Liver (tissue), 9 donors: Measurements from ENCODE around the gene KCNQ4. TPM values are rescaled to one million over a fixed set of nuclear protein-coding genes. Genes with fewer than 3 reads are reported as not detected.
A peak's percentile ranks its signal among the peaks of the same experiment; 100 is the strongest.

ENCODE experiments used
- DNase-seq: peaks from one replicate; pipeline ENCODE4 v3.0.0-alpha.2; 2017; ENCODE audit warnings: low spot score
- H3K27ac ChIP-seq, 2 donors: one replicate each; pipeline ENCODE4 v1.7.0; 2013; ENCODE audit warnings: inconsistent platforms in 2 of 2, low read length in 2 of 2, control low read depth in 1 of 2, low read depth in 1 of 2, mild to moderate bottlenecking in 1 of 2
- H3K27me3 ChIP-seq, 4 donors: one replicate each; pipeline versions ENCODE4 v1.6.1 to v1.7.0; 2013; ENCODE audit warnings: low read length in 3 of 4, inconsistent platforms in 1 of 4, mild to moderate bottlenecking in 1 of 4, moderate library complexity in 1 of 4; ENCODE audit not compliant: control insufficient read depth in 4 of 4, insufficient read depth in 4 of 4
- H3K36me3 ChIP-seq, 4 donors: one replicate each; pipeline versions ENCODE4 v1.6.1 to v1.7.0; 2013; ENCODE audit warnings: low read length in 3 of 4, mild to moderate bottlenecking in 3 of 4, low read depth in 1 of 4, moderate library complexity in 1 of 4; ENCODE audit not compliant: control insufficient read depth in 4 of 4, insufficient read depth in 3 of 4
- H3K4me1 ChIP-seq, 4 donors: one replicate each; pipeline versions ENCODE4 v1.6.1 to v1.7.0; 2013; ENCODE audit warnings: low read length in 3 of 4, mild to moderate bottlenecking in 3 of 4, moderate library complexity in 1 of 4; ENCODE audit not compliant: control insufficient read depth in 4 of 4, insufficient read depth in 4 of 4
- H3K4me3 ChIP-seq, 3 donors: one replicate each; pipeline versions ENCODE4 v1.6.1 to v1.7.0; 2013; ENCODE audit warnings: low read length in 3 of 3, control low read depth in 1 of 3, low read depth in 1 of 3, mild to moderate bottlenecking in 1 of 3
- H3K9ac ChIP-seq, 2 donors: one replicate each; pipeline ENCODE4 v1.7.0; 2013; ENCODE audit warnings: low read length in 2 of 2, mild to moderate bottlenecking in 2 of 2, moderate library complexity in 2 of 2, control low read depth in 1 of 2, low read depth in 1 of 2
- H3K9me3 ChIP-seq, 4 donors: one replicate each; pipeline versions ENCODE4 v1.6.1 to v1.7.0; 2013; ENCODE audit warnings: low read length in 3 of 4; ENCODE audit not compliant: control insufficient read depth in 4 of 4
- EGR1 ChIP-seq, 2 donors: IDR thresholded peaks; 2 replicates each; pipeline ENCODE4 v1.6.1; 2016 to 2018; ENCODE audit warnings: antibody characterized with exemption in 2 of 2, low read depth in 2 of 2
- FOXA1 ChIP-seq: IDR thresholded peaks from 2 replicates; pipeline ENCODE4 v1.6.1; 2016; ENCODE audit warnings: antibody characterized with exemption
- FOXA2 ChIP-seq: IDR thresholded peaks from 2 replicates; pipeline ENCODE4 v1.6.1; 2016; ENCODE audit warnings: antibody characterized with exemption
- GABPA ChIP-seq, 2 donors: IDR thresholded peaks in 1 of 2; conservative IDR thresholded peaks in 1 of 2; 2 replicates each; pipeline ENCODE4 v1.6.1; 2016; ENCODE audit warnings: antibody characterized with exemption in 2 of 2, mild to moderate bottlenecking in 1 of 2, moderate library complexity in 1 of 2
- HNF4G ChIP-seq: IDR thresholded peaks from 2 replicates; pipeline ENCODE4 v1.6.1; 2016; ENCODE audit warnings: antibody characterized with exemption
- JUND ChIP-seq, 2 donors: IDR thresholded peaks; 2 replicates each; pipeline ENCODE4 v1.6.1; 2016; ENCODE audit warnings: antibody characterized with exemption in 2 of 2
- NR2F2 ChIP-seq: IDR thresholded peaks from 2 replicates; pipeline ENCODE4 v1.6.1; 2016; ENCODE audit warnings: antibody characterized with exemption
- RAD21 ChIP-seq, 2 donors: IDR thresholded peaks; 2 replicates each; pipeline ENCODE4 v1.6.1; 2016; ENCODE audit warnings: antibody characterized with exemption in 2 of 2, mild to moderate bottlenecking in 2 of 2
- REST ChIP-seq: IDR thresholded peaks from 2 replicates; pipeline ENCODE4 v1.6.1; 2016; ENCODE audit warnings: antibody characterized with exemption, mild to moderate bottlenecking
- SP1 ChIP-seq: IDR thresholded peaks from 2 replicates; pipeline ENCODE4 v1.6.1; 2018; ENCODE audit warnings: antibody characterized with exemption, mild to moderate bottlenecking
- TAF1 ChIP-seq: conservative IDR thresholded peaks from 2 replicates; pipeline ENCODE4 v1.6.1; 2016; ENCODE audit warnings: antibody characterized with exemption, mild to moderate bottlenecking
- YY1 ChIP-seq: IDR thresholded peaks from 2 replicates; pipeline ENCODE4 v1.6.1; 2016; ENCODE audit warnings: antibody characterized with exemption, mild to moderate bottlenecking
- WGBS: extraction: QIAGEN DNeasy Blood & Tissue Kit; methylation state at CpG from one replicate; pipeline ENCODE4 v1.1.7; 2013; 5-methylcytosine and 5-hydroxymethylcytosine counted together
- polyA plus RNA-seq, 2 donors: library from polyadenylated mRNA; stranded (reverse) in 1 of 2; unstranded in 1 of 2; fragments of 200-250 nt in 1 of 2; fragments of >200 nt in 1 of 2; fragmentation: Nextera tagmentation in 1 of 2; extraction: Ambion mirVana in 1 of 2; gene quantifications; one replicate each; pipeline versions ENCODE4 v1.2.1 to v1.2.3, GENCODE V29; 2013 to 2015
- total RNA-seq, 2 donors: library from RNA; depleted of rRNA; stranded (reverse); fragments of >200 nt; gene quantifications; one replicate each; pipeline ENCODE4 v1.2.3, GENCODE V29; 2014
- TF ChIP-seq, protein P1 (sequence below): IDR thresholded peaks from 2 replicates; pipeline ENCODE4 v1.6.1; 2016; ENCODE audit warnings: antibody characterized with exemption
- TF ChIP-seq, protein P2 (sequence below): IDR thresholded peaks from 2 replicates; pipeline ENCODE4 v1.6.1; 2016; ENCODE audit warnings: antibody characterized with exemption
- donor health status: healthy.
- donor health status: healthy.
- donor health status: healthy.
- donor health status: healthy.
- donor health status: healthy.

The KCNQ4 gene
- total and polyA plus RNA-seq, 4 donors = 0.10 to 2.1 (median 0.27) TPM

GRCh38 chr1:40757084-40757483 lies 26.5 kb upstream of the KCNQ4 start:
- no peaks in the 10 kb centered on the region for H3K27me3 ChIP-seq
- H3K9ac ChIP-seq = no peak overlapping the region
- peak overlapping the region; percentile 28 to 58 for H3K27ac ChIP-seq
- H3K36me3 ChIP-seq = peaks cover 8 to 46% (median 26%) of the 10 kb centered on the region in 4 donors
- no peak for DNase-seq
- no peak overlapping the region for H3K4me3 ChIP-seq
- H3K9me3 ChIP-seq = no peaks in the 10 kb centered on the region
- no peak for TF ChIP-seq FOXA2
- TF ChIP-seq GABPA (IDR thresholded peaks at IDR 0.05 in 1 of 2, conservative IDR thresholded peaks at IDR 0.05 in 1 of 2) = no peak
- TF ChIP-seq REST = no peak
- TF ChIP-seq YY1 = no peak
- TF ChIP-seq TAF1 = no peak
- TF ChIP-seq RAD21 (IDR thresholded peaks at IDR 0.05) = no peak
- TF ChIP-seq EGR1 (IDR thresholded peaks at IDR 0.05; ENCODE audit: low read depth in 2 of 2) = no peak
- TF ChIP-seq JUND (IDR thresholded peaks at IDR 0.05) = no peak
- no peak for TF ChIP-seq FOXA1
- no peak for TF ChIP-seq HNF4G
- TF ChIP-seq, protein P1, sequence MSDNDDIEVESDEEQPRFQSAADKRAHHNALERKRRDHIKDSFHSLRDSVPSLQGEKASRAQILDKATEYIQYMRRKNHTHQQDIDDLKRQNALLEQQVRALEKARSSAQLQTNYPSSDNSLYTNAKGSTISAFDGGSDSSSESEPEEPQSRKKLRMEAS = no peak
- H3K4me1 ChIP-seq = peaks cover 21 to 68% (median 56%) of the 10 kb centered on the region in 4 donors
- WGBS = 63% methylated on average over 8 of the region's 8 CpGs

DNA sequence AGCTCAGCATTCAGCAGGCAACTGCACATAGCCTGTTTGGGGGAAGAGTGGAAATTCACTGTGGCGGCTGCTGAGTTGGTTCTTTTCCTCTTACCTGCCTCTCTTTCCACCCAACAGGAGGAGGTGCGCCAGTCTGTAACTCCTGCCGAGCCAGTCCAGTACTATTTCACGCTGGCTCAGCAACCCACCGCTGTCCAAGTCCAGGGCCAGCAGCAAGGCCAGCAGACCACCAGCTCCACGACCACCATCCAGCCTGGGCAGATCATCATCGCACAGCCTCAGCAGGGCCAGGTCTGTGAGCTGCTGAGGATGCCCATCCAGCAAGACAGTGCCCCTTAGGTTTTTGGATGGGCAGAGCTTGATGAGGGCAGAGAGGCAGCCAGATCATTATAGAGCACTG lies 25.6 kb upstream of the KCNQ4 start:
- peak overlapping the region; percentile 28 to 58 for H3K27ac ChIP-seq
- WGBS = 57% methylated on average over 7 of the region's 7 CpGs
- H3K9me3 ChIP-seq = no peaks in the 10 kb centered on the region
- H3K9ac ChIP-seq = no peak overlapping the region
- H3K4me3 ChIP-seq = no peak overlapping the region
- TF ChIP-seq, protein P1 = no peak
- TF ChIP-seq SP1 (no peak), NR2F2 (no peak), JUND (IDR thresholded peaks at IDR 0.05) (no peak), RAD21 (IDR thresholded peaks at IDR 0.05) (peak in 1 of 2 donors; percentile 21)
- TF ChIP-seq, protein P2, sequence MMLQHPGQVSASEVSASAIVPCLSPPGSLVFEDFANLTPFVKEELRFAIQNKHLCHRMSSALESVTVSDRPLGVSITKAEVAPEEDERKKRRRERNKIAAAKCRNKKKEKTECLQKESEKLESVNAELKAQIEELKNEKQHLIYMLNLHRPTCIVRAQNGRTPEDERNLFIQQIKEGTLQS = no peak
- H3K4me1 ChIP-seq = peaks cover 22 to 75% (median 57%) of the 10 kb centered on the region in 4 donors
- no peaks in the 10 kb centered on the region for H3K27me3 ChIP-seq
- no peak for DNase-seq
- H3K36me3 ChIP-seq = peaks cover 8 to 39% (median 28%) of the 10 kb centered on the region in 4 donors
